Fibroblast of lung (primary cell): ENCODE results near the gene NR2E3. TPM values are rescaled to one million over a fixed set of nuclear protein-coding genes. Genes with fewer than 3 reads are reported as not detected.

Experiments
- DNase-seq, 2 donors: peaks; one replicate each; pipeline versions ENCODE4 v3.0.0 to v3.0.0-alpha.2; 2010; ENCODE audit warnings: low read depth in 2 of 2
- H2AFZ ChIP-seq: 2 replicates; pipeline ENCODE4 v1.5.1; 2012; ENCODE audit warnings: low read length, control low read depth, inconsistent platforms
- H3K27ac ChIP-seq: 2 replicates; pipeline ENCODE4 v1.5.1; 2011; ENCODE audit warnings: low read length, control low read depth; ENCODE audit not compliant: insufficient read depth
- H3K27me3 ChIP-seq: 2 replicates; pipeline ENCODE4 v1.5.1; 2011; ENCODE audit warnings: mild to moderate bottlenecking, low read length; ENCODE audit not compliant: control insufficient read depth, insufficient read depth
- H3K36me3 ChIP-seq: 2 replicates; pipeline ENCODE4 v1.5.1; 2011; ENCODE audit warnings: low read length; ENCODE audit not compliant: control insufficient read depth, insufficient read depth
- H3K4me1 ChIP-seq: 2 replicates; pipeline ENCODE4 v1.5.1; 2011; ENCODE audit warnings: low read length; ENCODE audit not compliant: control insufficient read depth, insufficient read depth; ENCODE audit errors: extremely low read depth
- H3K4me2 ChIP-seq: 2 replicates; pipeline ENCODE4 v1.5.1; 2011; ENCODE audit warnings: low read length, control low read depth; ENCODE audit not compliant: insufficient read depth; ENCODE audit errors: extremely low read depth
- H3K4me3 ChIP-seq, 4 experiments: fragments of 200-600 bp in 1 of 4; sonication (generic) in 1 of 4; replicated peaks in 1 of 4; 2 replicates each; pipeline ENCODE4 v1.5.1; 2011 to 2016; ENCODE audit warnings: low read length in 4 of 4, low read depth in 3 of 4, mild to moderate bottlenecking in 3 of 4, control low read depth in 2 of 4, inconsistent platforms in 1 of 4, mixed read lengths in 1 of 4; ENCODE audit not compliant: insufficient read depth in 1 of 4; ENCODE audit errors: control extremely low read depth in 1 of 4
- H3K79me2 ChIP-seq: 2 replicates; pipeline ENCODE4 v1.5.1; 2012; ENCODE audit warnings: mild to moderate bottlenecking, low read length, inconsistent platforms; ENCODE audit not compliant: control insufficient read depth, insufficient read depth
- H3K9ac ChIP-seq: 2 replicates; pipeline ENCODE4 v1.5.1; 2011; ENCODE audit warnings: mild to moderate bottlenecking, low read length, control low read depth; ENCODE audit not compliant: insufficient read depth
- H3K9me3 ChIP-seq: 2 replicates; pipeline ENCODE4 v1.5.1; 2012; ENCODE audit warnings: low read depth, low read length; ENCODE audit not compliant: control insufficient read depth, insufficient read depth
- H4K20me1 ChIP-seq: 2 replicates; pipeline ENCODE4 v1.5.1; 2011; ENCODE audit warnings: low read length; ENCODE audit not compliant: control insufficient read depth, insufficient read depth; ENCODE audit errors: extremely low read depth
- CTCF ChIP-seq, 2 donors: IDR thresholded peaks in 1 of 2; conservative IDR thresholded peaks in 1 of 2; 1 replicate in 1 of 2; 2 replicates in 1 of 2; pipeline ENCODE4 v1.5.1; 2011 to 2012; ENCODE audit warnings: low read length in 2 of 2, control low read depth in 1 of 2, inconsistent platforms in 1 of 2, low read depth in 1 of 2, mild to moderate bottlenecking in 1 of 2
- EZH2 ChIP-seq: IDR thresholded peaks from 2 replicates; pipeline ENCODE4 v1.5.1; 2012; ENCODE audit warnings: low read length, control low read depth, mild to moderate bottlenecking; ENCODE audit errors: missing control alignments
- polyA minus RNA-seq: library from RNA; depleted of rRNA, polyadenylated mRNA; stranded (reverse); fragments of >200 nt; gene quantifications from 2 replicates; pipeline ENCODE4 v1.2.3, GENCODE V29; 2011; ENCODE audit warnings: low replicate concordance
- polyA plus RNA-seq, 2 donors: library from polyadenylated mRNA; depleted of rRNA in 1 of 2; stranded (reverse) in 1 of 2; unstranded in 1 of 2; fragments of >200 nt; gene quantifications; 2 replicates each; pipeline ENCODE4 v1.2.1, GENCODE V29; 2011 to 2012; ENCODE audit warnings: missing spikeins in 1 of 2
- total RNA-seq: library from RNA; depleted of rRNA; stranded (reverse); fragments of >200 nt; gene quantifications from 2 replicates; pipeline ENCODE4 v1.2.1, GENCODE V29; 2014

Gene NR2E3
- total RNA-seq (0.77 and 1.3 TPM in 2 replicates), polyA plus RNA-seq (0.05 and 0.08 TPM in 2 replicates), polyA minus RNA-seq (0.37 TPM in 1 of 2 replicates, not detected in the other)
- polyA plus RNA-seq (2012): 0.08 and 0.12 TPM in 2 replicates

- Histone ChIP-seq H3K4me1 (peaks cover 16% of the 10 kb centered on the region), H3K9ac (no peak within 1 kb of the TSS), H3K27ac (no peak within 1 kb of the TSS), H4K20me1 (no peaks in the 10 kb centered on the region), H3K4me3 (no peak within 1 kb of the TSS), H2AFZ (no peak within 1 kb of the TSS), H3K27me3 (no peaks in the 10 kb centered on the region), H3K79me2 (no peaks in the 10 kb centered on the region), H3K4me2 (no peak within 1 kb of the TSS), H3K36me3 (no peaks in the 10 kb centered on the region), H3K9me3 (no peaks in the 10 kb centered on the region)
- DNase-seq: no peak
- TF ChIP-seq CTCF (conservative IDR thresholded peaks at IDR 0.05 in 1 of 2, IDR thresholded peaks at IDR 0.05 in 1 of 2; ENCODE audit: low read depth in 1 of 2, low read length in 2 of 2): no peak
- TF ChIP-seq EZH2: no peak
Measured at GRCh38 chr15:71810256-71811035, at the start of gene NR2E3. TSS of gene NR2E3 (plus strand) at chr15:71810554. CDS start at chr15:71810744, 190 bp downstream.

- Histone ChIP-seq H2AFZ (no peak overlapping the region), H3K9me3 (no peaks in the 10 kb centered on the region), H3K4me2 (no peak overlapping the region), H3K4me3 (no peak overlapping the region), H4K20me1 (no peaks in the 10 kb centered on the region), H3K27me3 (no peaks in the 10 kb centered on the region), H3K36me3 (peaks cover 7% of the 10 kb centered on the region), H3K27ac (no peak overlapping the region), H3K4me1 (peaks cover 4% of the 10 kb centered on the region), H3K79me2 (no peaks in the 10 kb centered on the region), H3K9ac (no peak overlapping the region)
- DNase-seq: no peak
- no peak for TF ChIP-seq CTCF (conservative IDR thresholded peaks at IDR 0.05 in 1 of 2, IDR thresholded peaks at IDR 0.05 in 1 of 2; ENCODE audit: low read depth in 1 of 2, low read length in 2 of 2)
- TF ChIP-seq EZH2: no peak
Measured at GRCh38 chr15:71760852-71761251, 49.5 kb upstream of the NR2E3 start.

GRCh38 chr15:71761649-71762048 is 48.7 kb upstream of the NR2E3 start:
- Histone ChIP-seq H3K4me1 (peaks cover 4% of the 10 kb centered on the region), H3K4me2 (no peak overlapping the region), H3K36me3 (peaks cover 7% of the 10 kb centered on the region), H3K4me3 (no peak overlapping the region), H3K79me2 (no peaks in the 10 kb centered on the region), H2AFZ (no peak overlapping the region), H4K20me1 (no peaks in the 10 kb centered on the region), H3K9me3 (no peaks in the 10 kb centered on the region), H3K27ac (peak overlapping the region; percentile 27), H3K27me3 (no peaks in the 10 kb centered on the region), H3K9ac (no peak overlapping the region)
- DNase-seq: peak; percentile 68 to 90
- no peak for TF ChIP-seq EZH2
- no peak for TF ChIP-seq CTCF (conservative IDR thresholded peaks at IDR 0.05 in 1 of 2, IDR thresholded peaks at IDR 0.05 in 1 of 2; ENCODE audit: low read depth in 1 of 2, low read length in 2 of 2)
